Activated naive CD4-positive, alpha-beta T cell treated with anti-CD3 and anti-CD28 coated beads for 36 hours (primary cell): Measurements from ENCODE around the gene IGFBP2. TPM values are rescaled to one million over a fixed set of nuclear protein-coding genes. Genes with fewer than 3 reads are reported as not detected.

Experiments
- CTCF ChIA-PET: fragments of 350-600 bp; sonication (Branson Sonifier 250); formaldehyde crosslinking; loops from one replicate; lab custom pipeline; 2021; ENCODE audit warnings: antibody characterized with exemption; lab: Charles Lee
- DNase-seq: peaks from one replicate; pipeline ENCODE4 v3.0.0-alpha.2; 2020
- H3K27ac Mint-ChIP-seq: one replicate; pipeline ENCODE4 v1.8.0; 2021; ENCODE audit warnings: mild to moderate bottlenecking, mixed read lengths
- H3K27me3 Mint-ChIP-seq: one replicate; pipeline ENCODE4 v1.8.0; 2021; ENCODE audit warnings: low read depth, mixed read lengths
- H3K36me3 Mint-ChIP-seq: one replicate; pipeline ENCODE4 v1.8.0; 2021; ENCODE audit warnings: low read depth, mixed read lengths
- H3K4me1 Mint-ChIP-seq: one replicate; pipeline ENCODE4 v1.8.0; 2021; ENCODE audit warnings: low read depth, mixed read lengths
- H3K4me3 Mint-ChIP-seq: one replicate; pipeline ENCODE4 v1.8.0; 2021; ENCODE audit warnings: mild to moderate bottlenecking, moderate library complexity, mixed read lengths
- H3K9me3 Mint-ChIP-seq: one replicate; pipeline ENCODE4 v1.8.0; 2021; ENCODE audit warnings: mixed read lengths
- intact Hi-C: fragments of 100-400 bp; cut with micrococcal nuclease; formaldehyde crosslinking; loops from one replicate; pipeline ENCODE4 v1.15.1; 2023
- total RNA-seq, 2 experiments: library from RNA; stranded (reverse); gene quantifications; one replicate each; pipeline ENCODE4 v1.2.3, GENCODE V29; 2021

Gene IGFBP2
- total RNA-seq, 2 experiments from 2014 or later, result 2.4 to 2.7 TPM

DNA sequence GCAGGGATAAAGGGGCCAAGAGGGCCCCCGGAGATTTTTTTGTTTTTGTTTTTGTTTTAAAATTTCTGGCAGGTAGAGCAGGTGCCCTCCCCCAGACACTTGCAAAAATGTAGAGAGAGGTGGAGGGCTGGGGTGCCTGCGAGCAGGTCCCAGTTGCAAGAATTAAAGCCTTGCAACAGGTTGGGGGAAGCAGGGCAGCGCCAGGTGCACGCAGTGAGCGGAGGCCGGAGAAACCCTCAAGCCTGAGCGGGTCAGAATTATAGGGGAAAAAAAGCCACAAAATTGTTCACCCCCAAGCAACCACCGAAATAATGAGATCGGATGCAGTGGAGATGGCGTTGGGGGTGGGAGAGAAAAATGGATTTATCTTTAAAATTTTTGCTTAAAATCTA lies 61.6 kb downstream of the IGFBP2 start:
- intact Hi-C loops, result loop anchor here (5.0 kb wide), 2 partner anchors 157 to 1062 kb away; no protein-coding TSS in a partner anchor
- no peak overlapping the region for H3K4me3 Mint-ChIP-seq
- peaks cover 62% of the 10 kb centered on the region for H3K27me3 Mint-ChIP-seq
- no peak for DNase-seq
- no peaks in the 10 kb centered on the region for H3K9me3 Mint-ChIP-seq
- H3K36me3 Mint-ChIP-seq, result no peaks in the 10 kb centered on the region
- H3K27ac Mint-ChIP-seq, result no peak overlapping the region
- peaks cover 29% of the 10 kb centered on the region for H3K4me1 Mint-ChIP-seq
- CTCF ChIA-PET, result interaction anchor here (1.2 to 1.6 kb wide), 3 partner anchors 13 to 1061 kb away, joined by 3 to 4 read pairs (median 4); no protein-coding TSS in a partner anchor

DNA sequence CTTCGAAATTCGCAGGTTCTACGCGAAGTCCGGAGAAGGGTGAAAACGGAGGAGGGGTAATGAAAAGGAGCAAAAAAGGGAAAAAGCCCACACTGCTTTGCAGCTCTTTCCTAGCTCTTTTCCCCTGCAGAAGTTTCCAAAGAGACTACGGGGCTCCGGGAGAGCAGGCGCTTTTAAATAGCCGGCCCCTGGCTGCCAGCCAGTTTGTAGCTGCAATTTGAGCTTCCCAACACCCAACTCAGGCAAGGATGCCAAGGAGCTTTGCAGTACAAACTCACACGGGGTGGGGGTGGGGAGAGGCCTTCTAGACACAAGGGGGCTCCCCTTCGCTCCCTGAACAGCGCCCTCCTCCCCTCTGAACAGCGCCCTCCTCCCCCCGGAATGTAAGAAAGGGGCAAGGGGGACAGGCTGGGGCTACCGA lies 62.2 kb downstream of the IGFBP2 start, which contains the start of gene IGFBP5:
TSS of gene IGFBP5 (minus strand) at position 149 of the 421 bp plus-strand sequence. CDS start 774 bp downstream, outside the sequence.
- Mint-ChIP-seq H3K4me3 (no peak within 1 kb of the TSS), H3K27me3 (peaks cover 59% of the 10 kb centered on the region)

DNA sequence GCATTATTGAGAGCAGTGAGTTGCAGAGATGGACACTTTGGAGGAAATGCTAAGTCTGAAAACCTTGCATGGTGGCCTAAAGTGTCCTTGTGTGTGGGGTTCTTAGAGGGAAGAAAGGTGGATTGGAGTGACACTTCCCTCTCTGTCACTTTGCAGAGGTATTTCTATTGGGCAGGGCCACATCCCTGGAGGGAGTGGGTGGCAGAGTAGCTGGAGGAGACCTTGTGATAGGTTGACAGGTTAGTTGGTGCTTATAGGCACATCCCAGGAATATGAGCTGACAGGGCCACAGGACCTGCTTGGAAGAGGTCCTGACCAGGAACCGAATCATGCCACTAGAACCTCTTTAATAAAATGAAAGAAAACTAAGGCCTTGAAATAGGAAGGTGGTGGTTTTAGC lies 63.1 kb downstream of the IGFBP2 start:
- H3K27ac Mint-ChIP-seq, result no peak overlapping the region
- CTCF ChIA-PET, result interaction anchor here (0.9 to 2.3 kb wide), 3 partner anchors 11 to 1017 kb away, joined by 3 to 8 read pairs (median 6); no protein-coding TSS in a partner anchor
- H3K36me3 Mint-ChIP-seq, result no peaks in the 10 kb centered on the region
- no peak for DNase-seq
- intact Hi-C loops, result loop anchor here (5.0 kb wide), 1 partner anchor 1061 kb away; no protein-coding TSS in a partner anchor
- no peak overlapping the region for H3K4me3 Mint-ChIP-seq
- peaks cover 54% of the 10 kb centered on the region for H3K27me3 Mint-ChIP-seq
- peaks cover 24% of the 10 kb centered on the region for H3K4me1 Mint-ChIP-seq
- no peaks in the 10 kb centered on the region for H3K9me3 Mint-ChIP-seq

More for the DNA sequence above, 62.2 kb downstream of the IGFBP2 start, which contains the start of gene IGFBP5:
- CTCF ChIA-PET, result interaction anchor here (0.9 to 2.3 kb wide), 4 partner anchors 12 to 1061 kb away, joined by 3 to 8 read pairs (median 5); no protein-coding TSS in a partner anchor
- peaks cover 29% of the 10 kb centered on the region for H3K4me1 Mint-ChIP-seq
- no peak for DNase-seq
- H3K27ac Mint-ChIP-seq, result no peak within 1 kb of the TSS
- H3K9me3 Mint-ChIP-seq, result no peaks in the 10 kb centered on the region
- intact Hi-C loops, result loop anchor here (5.0 kb wide), 1 partner anchor 1062 kb away; no protein-coding TSS in a partner anchor
- no peaks in the 10 kb centered on the region for H3K36me3 Mint-ChIP-seq

DNA sequence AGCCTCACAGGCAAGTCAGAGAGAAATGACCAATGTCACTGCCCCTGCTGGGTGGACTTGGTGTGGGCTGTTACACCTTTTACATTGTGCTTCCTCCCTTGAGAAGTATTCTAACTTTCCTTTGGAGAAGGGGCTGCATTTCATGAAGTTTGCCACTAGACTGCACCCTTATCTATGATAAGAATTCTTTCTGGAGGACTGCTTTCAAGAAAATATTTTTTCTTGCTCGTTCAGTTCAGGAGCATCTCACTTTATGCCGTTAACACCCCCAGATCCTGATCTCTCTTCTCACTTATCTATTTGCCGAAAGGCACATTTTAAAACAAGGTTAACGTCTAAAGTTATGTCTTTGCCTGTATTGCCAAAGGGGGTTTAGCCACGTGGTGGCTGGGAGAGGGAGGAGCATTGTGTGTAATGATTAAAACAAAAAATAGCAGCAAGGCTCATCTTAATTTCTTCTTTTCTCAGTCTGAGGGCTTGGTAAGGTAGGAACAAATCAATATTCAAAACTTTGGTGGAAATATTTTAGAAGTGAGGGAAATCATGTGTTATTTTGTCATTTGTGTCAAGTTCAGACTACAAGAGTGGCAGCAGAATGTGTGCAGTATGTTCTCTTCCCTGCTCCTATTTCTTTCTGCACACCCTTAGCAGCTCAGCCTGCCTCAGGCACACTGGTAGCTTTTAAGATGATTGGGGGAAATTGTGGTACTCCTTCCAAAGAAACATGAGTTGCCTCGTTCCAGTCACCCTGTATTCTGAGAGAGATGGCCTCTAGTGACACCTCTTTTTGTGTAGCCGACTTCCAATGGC lies 63.7 kb downstream of the IGFBP2 start:
- Mint-ChIP-seq H3K27me3 (peaks cover 49% of the 10 kb centered on the region), H3K9me3 (no peaks in the 10 kb centered on the region), H3K4me3 (no peak overlapping the region), H3K4me1 (peaks cover 20% of the 10 kb centered on the region), H3K27ac (no peak overlapping the region), H3K36me3 (no peaks in the 10 kb centered on the region)
- intact Hi-C loops, result loop anchor here (5.0 kb wide), 1 partner anchor 1060 kb away; no protein-coding TSS in a partner anchor
- DNase-seq, result no peak
- CTCF ChIA-PET, result interaction anchor here (1.3 to 2.3 kb wide), 2 partner anchors 814 to 1018 kb away, joined by 4 to 8 read pairs; no protein-coding TSS in a partner anchor

DNA sequence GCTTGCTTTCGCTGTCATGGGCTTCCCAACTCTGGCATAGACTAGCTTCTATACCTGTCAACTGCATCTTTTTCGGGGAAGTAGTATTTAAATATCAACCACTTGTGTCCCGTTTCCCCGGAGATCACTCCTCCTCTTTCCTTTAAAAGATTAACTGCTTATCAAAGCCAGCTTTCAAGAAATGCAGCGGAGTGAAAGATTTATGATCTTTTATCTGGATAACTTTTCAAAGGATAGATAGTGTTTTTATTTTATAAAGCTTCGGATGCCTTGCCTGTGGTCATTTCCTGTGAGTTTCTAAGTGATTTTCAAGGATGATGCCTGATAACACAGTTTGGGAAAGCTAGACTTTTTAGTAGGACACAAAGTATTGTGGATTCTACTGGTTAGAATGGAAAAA lies 65.1 kb downstream of the IGFBP2 start:
- Mint-ChIP-seq H3K36me3 (no peaks in the 10 kb centered on the region), H3K27me3 (peaks cover 44% of the 10 kb centered on the region), H3K4me3 (no peak overlapping the region), H3K4me1 (peaks cover 11% of the 10 kb centered on the region), H3K9me3 (no peaks in the 10 kb centered on the region), H3K27ac (no peak overlapping the region)
- DNase-seq, result no peak
- intact Hi-C loops, result loop anchor here (1.0 to 5.0 kb wide), 3 partner anchors 469 to 1059 kb away; no protein-coding TSS in a partner anchor
- CTCF ChIA-PET, result interaction anchor here (0.6 to 1.6 kb wide), 8 partner anchors 95 to 1230 kb away, joined by 3 to 14 read pairs (median 4); no protein-coding TSS in a partner anchor

DNA sequence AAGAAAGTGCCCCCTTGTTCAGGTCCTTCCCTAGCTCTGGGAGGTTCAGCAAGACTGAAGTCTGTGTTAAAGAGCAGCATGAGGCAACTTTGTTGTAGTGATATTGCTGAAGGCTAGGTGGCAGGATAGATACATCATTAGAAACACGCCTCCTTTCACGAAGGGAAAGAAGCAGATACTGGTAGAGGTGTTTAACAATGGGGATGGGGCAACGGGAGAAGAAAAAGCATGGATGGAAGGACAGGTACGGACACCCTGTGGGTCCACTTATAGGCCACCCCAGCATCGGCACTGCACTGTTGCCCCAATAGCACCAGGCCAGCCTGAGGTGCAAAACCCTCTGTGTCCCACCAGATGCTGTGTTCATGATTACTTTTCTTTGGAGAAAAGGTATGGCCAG lies 65.7 kb downstream of the IGFBP2 start:
- Mint-ChIP-seq H3K4me3 (no peak overlapping the region), H3K27ac (no peak overlapping the region), H3K4me1 (peaks cover 8% of the 10 kb centered on the region), H3K36me3 (no peaks in the 10 kb centered on the region), H3K9me3 (no peaks in the 10 kb centered on the region), H3K27me3 (peaks cover 40% of the 10 kb centered on the region)
- DNase-seq, result peak; percentile 27
- intact Hi-C loops, result loop anchor here (1.0 to 5.0 kb wide), 4 partner anchors 468 to 1058 kb away; no protein-coding TSS in a partner anchor
- CTCF ChIA-PET, result interaction anchor here (0.6 to 1.6 kb wide), 5 partner anchors 94 to 1230 kb away, joined by 3 to 14 read pairs (median 6); no protein-coding TSS in a partner anchor

DNA sequence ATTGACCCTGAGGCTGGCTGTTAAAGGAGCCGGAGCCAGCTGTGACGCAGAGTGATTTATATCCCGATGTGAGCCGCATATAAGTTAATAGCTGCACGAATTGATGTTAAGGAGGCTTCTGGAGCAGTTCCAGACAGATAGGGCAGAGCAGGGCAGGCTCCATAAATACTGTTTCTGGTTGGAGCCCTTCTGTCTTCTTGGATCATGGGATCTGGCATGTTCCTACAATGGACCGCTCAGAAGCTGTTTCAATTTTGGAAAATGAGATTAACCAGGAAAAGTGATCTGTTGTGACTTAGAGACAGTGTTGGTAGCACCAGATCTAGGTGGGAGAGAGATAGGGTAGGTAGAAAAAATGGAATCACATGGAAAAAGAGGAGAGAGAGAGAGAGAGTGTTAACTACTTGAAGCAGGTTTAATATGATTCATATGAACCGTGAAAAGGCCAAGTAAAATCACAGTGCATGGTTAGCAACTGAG lies 66.9 kb downstream of the IGFBP2 start:
- no peak overlapping the region for H3K27ac Mint-ChIP-seq

DNA sequence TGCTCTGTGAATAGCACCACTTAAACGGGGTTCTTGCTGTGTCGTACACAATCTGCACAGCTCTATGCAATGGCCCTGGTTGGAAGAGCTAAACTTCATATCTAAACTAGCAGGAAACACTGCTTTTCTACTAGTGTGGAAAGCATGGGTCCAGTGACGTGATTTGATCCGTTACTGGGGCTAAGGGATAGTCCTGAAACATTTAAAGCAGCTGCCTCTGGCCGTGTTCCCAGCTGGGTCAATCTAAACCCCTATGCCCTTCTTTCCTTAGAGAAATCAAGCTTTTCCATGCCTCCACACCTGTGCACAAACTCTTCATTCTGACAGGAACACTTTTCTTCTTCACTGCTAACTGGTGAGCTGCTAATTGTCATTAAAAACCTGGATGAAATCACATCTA lies 67.6 kb downstream of the IGFBP2 start:
- Mint-ChIP-seq H3K27ac (no peak overlapping the region), H3K9me3 (no peaks in the 10 kb centered on the region), H3K27me3 (peaks cover 28% of the 10 kb centered on the region), H3K36me3 (no peaks in the 10 kb centered on the region), H3K4me3 (no peak overlapping the region), H3K4me1 (no peaks in the 10 kb centered on the region)
- intact Hi-C loops, result no loop called here
- no peak for DNase-seq
- CTCF ChIA-PET, result interaction anchor here (0.5 to 1.8 kb wide), 5 partner anchors 18 to 810 kb away, joined by 3 to 5 read pairs (median 4); no protein-coding TSS in a partner anchor

More for the DNA sequence above, 66.9 kb downstream of the IGFBP2 start:
- Mint-ChIP-seq H3K36me3 (no peaks in the 10 kb centered on the region), H3K4me3 (no peak overlapping the region), H3K4me1 (no peaks in the 10 kb centered on the region), H3K27me3 (peaks cover 31% of the 10 kb centered on the region), H3K9me3 (no peaks in the 10 kb centered on the region)
- CTCF ChIA-PET, result interaction anchor here (0.5 to 1.8 kb wide), 6 partner anchors 18 to 811 kb away, joined by 3 to 5 read pairs (median 4); no protein-coding TSS in a partner anchor
- no peak for DNase-seq
- intact Hi-C loops, result no loop called here

DNA sequence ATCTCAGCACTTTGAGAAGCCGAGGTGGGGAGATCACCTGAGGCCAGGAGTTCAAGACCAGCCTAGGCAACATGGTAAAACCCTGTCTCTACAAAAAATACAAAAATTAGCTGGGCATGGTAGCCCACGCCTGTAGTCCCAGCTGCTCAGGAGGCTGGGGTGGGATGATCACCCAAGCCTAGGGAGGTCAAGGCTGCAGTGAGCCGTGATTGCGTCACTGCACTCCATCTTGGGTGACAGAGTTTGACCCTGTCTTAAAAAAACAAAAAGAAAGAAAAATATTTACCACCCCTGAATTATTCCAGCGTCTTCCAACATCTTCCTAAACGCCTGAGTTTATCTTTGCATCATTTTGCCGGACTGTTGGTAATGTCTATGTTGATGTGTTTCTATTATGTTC lies 68.3 kb downstream of the IGFBP2 start:
- peaks cover 21% of the 10 kb centered on the region for H3K27me3 Mint-ChIP-seq
- no peaks in the 10 kb centered on the region for H3K36me3 Mint-ChIP-seq
- H3K4me3 Mint-ChIP-seq, result no peak overlapping the region
- H3K27ac Mint-ChIP-seq, result no peak overlapping the region
- no peak for DNase-seq
- H3K4me1 Mint-ChIP-seq, result no peaks in the 10 kb centered on the region
- H3K9me3 Mint-ChIP-seq, result no peaks in the 10 kb centered on the region
- intact Hi-C loops, result no loop called here
- CTCF ChIA-PET, result no interaction called here

- H3K27me3 Mint-ChIP-seq, result peaks cover 11% of the 10 kb centered on the region
- intact Hi-C loops, result no loop called here
- no peaks in the 10 kb centered on the region for H3K36me3 Mint-ChIP-seq
- H3K4me1 Mint-ChIP-seq, result no peaks in the 10 kb centered on the region
- no peak for DNase-seq
- H3K27ac Mint-ChIP-seq, result no peak overlapping the region
- H3K4me3 Mint-ChIP-seq, result no peak overlapping the region
- H3K9me3 Mint-ChIP-seq, result no peaks in the 10 kb centered on the region
- CTCF ChIA-PET, result interaction anchor here (0.8 kb wide), 1 partner anchor 360 kb away, joined by 3 read pairs; no protein-coding TSS in a partner anchor
These were observed 69.5 kb downstream of the IGFBP2 start for GRCh38 chr2:216702756-216703155.

GRCh38 chr2:216710551-216711301 lies 77.5 kb downstream of the IGFBP2 start:
- no peaks in the 10 kb centered on the region for H3K4me1 Mint-ChIP-seq
- no peak for DNase-seq
- H3K36me3 Mint-ChIP-seq, result no peaks in the 10 kb centered on the region
- intact Hi-C loops, result no loop called here
- peaks cover 5% of the 10 kb centered on the region for H3K9me3 Mint-ChIP-seq
- peaks cover 2% of the 10 kb centered on the region for H3K27me3 Mint-ChIP-seq
- CTCF ChIA-PET, result interaction anchor here (0.6 kb wide), 1 partner anchor 210 kb away, joined by 4 read pairs; no protein-coding TSS in a partner anchor
- no peak overlapping the region for H3K27ac Mint-ChIP-seq
- H3K4me3 Mint-ChIP-seq, result no peak overlapping the region
